Neural progenitor cell (in vitro differentiated cells): ENCODE results near the gene ADGB. TPM values are rescaled to one million over a fixed set of nuclear protein-coding genes. Genes with fewer than 3 reads are reported as not detected.
"Not testable (repeated sequence)": the region's sequence is repeated elsewhere in the genome, so short reads cannot be mapped to it uniquely, and the experiment has no call there.

ENCODE experiments used
- DNase-seq: peaks from one replicate; pipeline ENCODE4 v3.0.0-alpha.2; 2016; ENCODE audit warnings: low spot score
- H2AFZ ChIP-seq: fragments of 200-600 bp; sonication (generic); replicated peaks from 2 replicates; pipeline ENCODE4 v1.6.1; 2016; ENCODE audit warnings: antibody characterized with exemption
- H3F3A ChIP-seq: fragments of 200-600 bp; sonication (generic); 2 replicates; pipeline ENCODE4 v1.6.1; 2016; ENCODE audit warnings: antibody characterized with exemption, low read depth
- H3K27ac ChIP-seq: fragments of 200-600 bp; sonication (generic); 2 replicates; pipeline ENCODE4 v1.5.1; 2016; ENCODE audit warnings: mild to moderate bottlenecking
- H3K27me3 ChIP-seq: fragments of 200-600 bp; sonication (generic); 2 replicates; pipeline ENCODE4 v1.6.1; 2016; ENCODE audit warnings: mild to moderate bottlenecking, moderate library complexity
- H3K36me3 ChIP-seq: fragments of 200-600 bp; sonication (generic); 2 replicates; pipeline ENCODE4 v1.5.1; 2016
- H3K4me1 ChIP-seq: fragments of 200-600 bp; sonication (generic); 2 replicates; pipeline ENCODE4 v1.6.1; 2016; ENCODE audit warnings: mixed run types
- H3K4me2 ChIP-seq: fragments of 200-600 bp; sonication (generic); 2 replicates; pipeline ENCODE4 v1.6.1; 2016
- H3K4me3 ChIP-seq: fragments of 200-600 bp; sonication (generic); 2 replicates; pipeline ENCODE4 v1.5.1; 2016
- H3K79me2 ChIP-seq: fragments of 200-600 bp; sonication (generic); 2 replicates; pipeline ENCODE4 v1.6.1; 2016; ENCODE audit warnings: low read depth
- H3K9ac ChIP-seq: fragments of 200-600 bp; sonication (generic); 2 replicates; pipeline ENCODE4 v1.6.1; 2016
- H3K9me3 ChIP-seq: fragments of 200-600 bp; sonication (generic); 2 replicates; pipeline ENCODE4 v1.5.1; 2016; ENCODE audit warnings: low read depth
- H4K20me1 ChIP-seq: fragments of 200-600 bp; sonication (generic); 2 replicates; pipeline ENCODE4 v1.6.1; 2016; ENCODE audit warnings: low read depth
- H3K27ac Mint-ChIP-seq: 3 replicates; pipeline ENCODE4 v1.8.0; 2021; ENCODE audit warnings: mixed read lengths
- H3K27me3 Mint-ChIP-seq: 2 replicates; pipeline ENCODE4 v1.8.0; 2022; ENCODE audit warnings: low read depth, mild to moderate bottlenecking, inconsistent platforms, moderate library complexity, mixed read lengths; ENCODE audit not compliant: insufficient read depth
- H3K36me3 Mint-ChIP-seq: 3 replicates; pipeline ENCODE4 v1.8.0; 2021; ENCODE audit warnings: mixed read lengths
- H3K4me1 Mint-ChIP-seq: 3 replicates; pipeline ENCODE4 v1.8.0; 2021; ENCODE audit warnings: mixed read lengths
- H3K4me3 Mint-ChIP-seq: 3 replicates; pipeline ENCODE4 v1.8.0; 2021; ENCODE audit warnings: mild to moderate bottlenecking, moderate library complexity, mixed read lengths
- H3K9me3 Mint-ChIP-seq: 3 replicates; pipeline ENCODE4 v1.8.0; 2020; ENCODE audit warnings: mixed read lengths
- EZH2 ChIP-seq: fragments of 200-600 bp; sonication (generic); IDR thresholded peaks from 2 replicates; pipeline ENCODE4 v1.6.1; 2017; ENCODE audit warnings: antibody characterized with exemption, mild to moderate bottlenecking, moderate library complexity
- EZH2phosphoT487 ChIP-seq: fragments of 200-600 bp; sonication (generic); IDR thresholded peaks from 2 replicates; pipeline ENCODE4 v1.6.1; 2017; ENCODE audit warnings: antibody characterized with exemption
- total RNA-seq: library from RNA; depleted of rRNA; stranded (reverse); fragments of >200 nt; gene quantifications from 2 replicates; pipeline ENCODE4 v1.2.3, GENCODE V29; 2015; ENCODE audit warnings: low replicate concordance
- TF ChIP-seq, protein P1 (sequence below): fragments of 200-600 bp; sonication (generic); IDR thresholded peaks from 2 replicates; pipeline ENCODE4 v1.5.1; 2017; ENCODE audit warnings: antibody characterized with exemption, mild to moderate bottlenecking

ADGB gene
- total RNA-seq, 1 donor from 2014 or later = not detected

- H3K36me3 ChIP-seq = no peaks in the 10 kb centered on the region
- H3K36me3 Mint-ChIP-seq = no peaks in the 10 kb centered on the region
- H3F3A ChIP-seq = no peaks in the 10 kb centered on the region
- peaks cover 7% of the 10 kb centered on the region for H3K4me1 Mint-ChIP-seq
- H3K9ac ChIP-seq = no peak overlapping the region
- no peak overlapping the region for H3K27ac ChIP-seq
- H3K4me2 ChIP-seq = no peak overlapping the region
- no peaks in the 10 kb centered on the region for H3K27me3 ChIP-seq
- no peak overlapping the region for H3K27ac Mint-ChIP-seq
- no peak overlapping the region for H3K4me3 ChIP-seq
- TF ChIP-seq, protein P1, sequence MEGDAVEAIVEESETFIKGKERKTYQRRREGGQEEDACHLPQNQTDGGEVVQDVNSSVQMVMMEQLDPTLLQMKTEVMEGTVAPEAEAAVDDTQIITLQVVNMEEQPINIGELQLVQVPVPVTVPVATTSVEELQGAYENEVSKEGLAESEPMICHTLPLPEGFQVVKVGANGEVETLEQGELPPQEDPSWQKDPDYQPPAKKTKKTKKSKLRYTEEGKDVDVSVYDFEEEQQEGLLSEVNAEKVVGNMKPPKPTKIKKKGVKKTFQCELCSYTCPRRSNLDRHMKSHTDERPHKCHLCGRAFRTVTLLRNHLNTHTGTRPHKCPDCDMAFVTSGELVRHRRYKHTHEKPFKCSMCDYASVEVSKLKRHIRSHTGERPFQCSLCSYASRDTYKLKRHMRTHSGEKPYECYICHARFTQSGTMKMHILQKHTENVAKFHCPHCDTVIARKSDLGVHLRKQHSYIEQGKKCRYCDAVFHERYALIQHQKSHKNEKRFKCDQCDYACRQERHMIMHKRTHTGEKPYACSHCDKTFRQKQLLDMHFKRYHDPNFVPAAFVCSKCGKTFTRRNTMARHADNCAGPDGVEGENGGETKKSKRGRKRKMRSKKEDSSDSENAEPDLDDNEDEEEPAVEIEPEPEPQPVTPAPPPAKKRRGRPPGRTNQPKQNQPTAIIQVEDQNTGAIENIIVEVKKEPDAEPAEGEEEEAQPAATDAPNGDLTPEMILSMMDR = no peak
- TF ChIP-seq EZH2phosphoT487 (no peak), EZH2 (no peak)
- H3K79me2 ChIP-seq = no peaks in the 10 kb centered on the region
- peaks cover 5% of the 10 kb centered on the region for H3K27me3 Mint-ChIP-seq
- no peaks in the 10 kb centered on the region for H3K9me3 ChIP-seq
- no peaks in the 10 kb centered on the region for H4K20me1 ChIP-seq
- DNase-seq = no peak
- no peak overlapping the region for H2AFZ ChIP-seq
- H3K9me3 Mint-ChIP-seq = no peaks in the 10 kb centered on the region
- no peaks in the 10 kb centered on the region for H3K4me1 ChIP-seq
- H3K4me3 Mint-ChIP-seq = no peak overlapping the region
These were observed 253.1 kb downstream of the ADGB start for GRCh38 chr6:146851837-146852236.

GRCh38 chr6:146854521-146855255 is 255.9 kb downstream of the ADGB start:
- H3K79me2 ChIP-seq, H3K36me3 ChIP-seq, H3F3A ChIP-seq, H4K20me1 ChIP-seq, H3K27ac ChIP-seq, H3K27me3 ChIP-seq, H2AFZ ChIP-seq, H3K9me3 Mint-ChIP-seq, H3K9me3 ChIP-seq, H3K36me3 Mint-ChIP-seq, H3K27ac Mint-ChIP-seq, H3K4me3 ChIP-seq, DNase-seq, H3K4me1 ChIP-seq, H3K4me3 Mint-ChIP-seq, H3K27me3 Mint-ChIP-seq, H3K9ac ChIP-seq, H3K4me2 ChIP-seq: not testable (repeated sequence)
- peaks cover 15% of the 10 kb centered on the region for H3K4me1 Mint-ChIP-seq

DNA sequence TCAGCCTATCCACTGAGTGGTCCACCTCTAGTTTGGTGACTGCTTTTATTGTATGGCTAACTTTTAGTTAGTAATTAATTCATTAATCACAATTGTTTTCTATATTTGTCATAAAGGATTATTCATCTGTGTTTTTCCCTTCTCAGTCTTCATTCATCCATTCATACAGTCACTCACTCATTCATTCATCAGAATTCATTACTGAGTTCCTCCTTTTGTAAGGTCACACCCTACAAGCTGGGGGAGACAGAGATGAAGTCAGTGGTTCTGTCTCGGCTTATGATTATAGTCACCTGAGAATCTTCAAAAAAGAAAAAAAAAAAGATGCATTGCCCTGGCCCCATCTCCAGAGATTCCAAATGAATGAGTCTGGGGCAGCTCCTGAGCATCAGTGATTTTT is 257.1 kb downstream of the ADGB start:
- Histone ChIP-seq H3K79me2 (no peaks in the 10 kb centered on the region), H3F3A (peaks cover 4% of the 10 kb centered on the region), H3K36me3 (no peaks in the 10 kb centered on the region), H3K27me3 (no peaks in the 10 kb centered on the region), H2AFZ (no peak overlapping the region), H3K9me3 (no peaks in the 10 kb centered on the region), H3K4me2 (no peak overlapping the region), H3K9ac (no peak overlapping the region), H3K4me1 (peaks cover 8% of the 10 kb centered on the region), H4K20me1 (no peaks in the 10 kb centered on the region), H3K4me3 (no peak overlapping the region), H3K27ac (no peak overlapping the region)
- Mint-ChIP-seq H3K27me3 (no peaks in the 10 kb centered on the region), H3K4me1 (peaks cover 9% of the 10 kb centered on the region), H3K4me3 (no peak overlapping the region), H3K9me3 (no peaks in the 10 kb centered on the region), H3K36me3 (no peaks in the 10 kb centered on the region), H3K27ac (no peak overlapping the region)
- no peak for DNase-seq
- TF ChIP-seq EZH2phosphoT487 (no peak), EZH2 (no peak)
- TF ChIP-seq, protein P1 = no peak

GRCh38 chr6:146856296-146856695 is 257.5 kb downstream of the ADGB start:
- Histone ChIP-seq H3K4me2 (no peak overlapping the region), H3K9ac (no peak overlapping the region), H3K27me3 (no peaks in the 10 kb centered on the region), H3K27ac (no peak overlapping the region), H3K4me1 (peaks cover 8% of the 10 kb centered on the region), H3K36me3 (no peaks in the 10 kb centered on the region), H4K20me1 (no peaks in the 10 kb centered on the region), H3F3A (peaks cover 4% of the 10 kb centered on the region), H3K79me2 (no peaks in the 10 kb centered on the region), H2AFZ (no peak overlapping the region), H3K9me3 (no peaks in the 10 kb centered on the region), H3K4me3 (no peak overlapping the region)
- Mint-ChIP-seq H3K9me3 (no peaks in the 10 kb centered on the region), H3K36me3 (no peaks in the 10 kb centered on the region), H3K4me1 (peaks cover 9% of the 10 kb centered on the region), H3K27ac (no peak overlapping the region), H3K4me3 (no peak overlapping the region), H3K27me3 (no peaks in the 10 kb centered on the region)
- no peak for DNase-seq
- TF ChIP-seq EZH2phosphoT487 (no peak), EZH2 (no peak)
- TF ChIP-seq, protein P1 = no peak
